ENCODE data around the gene MAP2K3. TPM values are rescaled to one million over a fixed set of nuclear protein-coding genes. Genes with fewer than 3 reads are reported as not detected.
"Not testable (repeated sequence)": the region's sequence is repeated elsewhere in the genome, so short reads cannot be mapped to it uniquely, and the experiment has no call there.

MAP2K3 gene
- total RNA-seq, 1 experiment from 2014 or later = 27.5 TPM

DNA sequence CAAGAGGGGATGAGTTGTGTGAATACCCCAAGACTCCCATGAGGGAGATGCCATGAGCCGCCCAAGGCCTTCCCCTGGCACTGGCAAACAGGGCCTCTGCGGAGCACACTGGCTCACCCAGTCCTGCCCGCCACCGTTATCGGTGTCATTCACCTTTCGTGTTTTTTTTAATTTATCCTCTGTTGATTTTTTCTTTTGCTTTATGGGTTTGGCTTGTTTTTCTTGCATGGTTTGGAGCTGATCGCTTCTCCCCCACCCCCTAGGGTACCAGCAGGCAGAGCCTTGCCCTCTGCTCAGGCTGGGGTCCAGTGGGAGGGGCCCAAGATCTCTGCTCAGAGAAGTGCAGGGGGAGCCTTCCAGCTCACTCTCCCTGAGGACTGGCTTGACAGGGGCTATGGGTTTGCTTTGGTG is 30.2 kb downstream of the MAP2K3 start:
- H3K36me3 ChIP-seq (replicated peaks; ENCODE audit: control insufficient read depth, insufficient read depth, low read length) = not testable (repeated sequence)

DNA sequence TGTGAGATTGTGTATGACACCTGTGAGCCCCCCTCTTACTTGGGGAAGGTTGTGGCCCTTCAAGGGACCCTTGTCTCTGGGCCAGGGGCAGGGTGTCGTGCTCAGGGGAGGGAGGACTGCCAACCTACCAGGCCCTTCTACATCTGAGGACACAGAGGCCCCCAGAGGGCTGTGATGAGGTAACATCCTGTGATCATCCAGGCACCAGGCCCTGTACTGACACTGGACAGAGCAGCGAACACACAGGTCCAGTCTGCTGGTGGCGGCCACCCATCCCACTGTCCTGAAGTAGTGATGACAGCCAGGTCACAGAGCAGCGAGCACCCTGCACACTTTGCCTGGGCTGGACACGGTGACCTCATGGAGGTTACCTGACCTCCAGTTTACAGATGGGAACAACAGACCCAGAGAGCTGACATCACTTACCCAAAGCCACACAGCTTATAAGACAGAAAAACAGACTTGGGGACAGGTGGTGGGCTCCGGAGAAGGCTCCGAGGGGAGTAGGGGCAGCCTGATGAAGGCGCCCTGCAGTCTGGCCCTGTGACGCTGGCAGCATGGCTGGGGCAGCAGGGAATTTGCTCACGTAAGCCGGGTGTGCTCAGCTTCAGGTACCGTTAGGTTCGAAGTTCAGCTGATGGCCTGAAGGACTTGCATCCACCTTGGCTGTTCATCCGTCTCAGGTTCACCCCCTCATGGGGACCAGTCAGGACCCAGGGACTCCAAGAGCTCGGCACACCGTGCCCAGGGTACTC is 30.9 kb downstream of the MAP2K3 start:
- not testable (repeated sequence) for H3K36me3 ChIP-seq (replicated peaks; ENCODE audit: control insufficient read depth, insufficient read depth, low read length); H3K4me3 ChIP-seq (ENCODE audit: insufficient read depth, low read depth, low read length); H3K27me3 ChIP-seq (ENCODE audit: control insufficient read depth, insufficient read depth, low read length); DNase-seq

More for the DNA sequence above, 30.2 kb downstream of the MAP2K3 start:
- DNase-seq; H3K4me3 ChIP-seq (ENCODE audit: insufficient read depth, low read depth, low read length); H3K27me3 ChIP-seq (ENCODE audit: control insufficient read depth, insufficient read depth, low read length): not testable (repeated sequence)

DNA sequence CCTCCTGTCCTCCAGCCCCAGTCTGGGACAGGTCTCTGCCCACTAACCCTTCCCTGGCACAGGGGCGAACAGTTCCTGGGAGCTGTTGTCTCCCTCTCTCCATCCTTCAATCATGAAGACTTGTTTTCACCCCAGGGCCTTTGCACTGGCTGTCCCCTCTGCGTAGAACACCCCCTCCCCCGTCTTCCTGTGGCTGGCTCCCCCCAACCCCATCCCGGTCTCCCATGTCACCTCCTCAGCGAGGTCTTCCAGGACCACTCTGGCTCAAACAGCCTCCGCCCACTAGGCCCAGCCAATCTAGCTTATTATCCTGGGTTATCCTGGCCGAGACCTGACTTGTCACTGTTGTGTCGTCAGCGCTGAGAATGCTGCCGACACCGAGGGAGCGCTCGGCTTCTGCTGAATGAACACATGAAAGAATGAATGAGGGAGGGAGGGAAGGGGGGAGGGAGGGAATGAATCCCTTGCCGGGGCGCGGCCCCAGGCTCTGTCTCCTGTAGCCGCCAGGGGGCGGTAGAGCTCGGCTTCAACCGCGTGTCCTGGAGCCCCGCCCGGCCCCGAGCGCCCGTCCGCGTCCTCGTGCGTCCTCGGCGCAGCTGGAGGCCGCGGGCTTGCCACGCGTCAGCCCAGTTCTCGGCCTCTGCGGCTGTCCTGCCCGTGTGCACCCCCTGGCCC is 31.8 kb downstream of the MAP2K3 start:
- DNase-seq; H3K27me3 ChIP-seq (ENCODE audit: control insufficient read depth, insufficient read depth, low read length); H3K36me3 ChIP-seq (replicated peaks; ENCODE audit: control insufficient read depth, insufficient read depth, low read length): not testable (repeated sequence)
- peak overlapping the region; percentile 23 for H3K4me3 ChIP-seq (ENCODE audit: insufficient read depth, low read depth, low read length)

GRCh38 chr17:21316887-21317500 is 32.5 kb downstream of the MAP2K3 start:
- peak; percentile 62 for DNase-seq
- H3K27me3 ChIP-seq (ENCODE audit: control insufficient read depth, insufficient read depth, low read length); H3K36me3 ChIP-seq (replicated peaks; ENCODE audit: control insufficient read depth, insufficient read depth, low read length): not testable (repeated sequence)
- H3K4me3 ChIP-seq (ENCODE audit: insufficient read depth, low read depth, low read length) = peak overlapping the region; percentile 23

GRCh38 chr17:21317821-21318220 is 33.3 kb downstream of the MAP2K3 start:
- H3K4me3 ChIP-seq (ENCODE audit: insufficient read depth, low read depth, low read length); H3K36me3 ChIP-seq (replicated peaks; ENCODE audit: control insufficient read depth, insufficient read depth, low read length); H3K27me3 ChIP-seq (ENCODE audit: control insufficient read depth, insufficient read depth, low read length): not testable (repeated sequence)
- DNase-seq = peak; percentile 59

DNA sequence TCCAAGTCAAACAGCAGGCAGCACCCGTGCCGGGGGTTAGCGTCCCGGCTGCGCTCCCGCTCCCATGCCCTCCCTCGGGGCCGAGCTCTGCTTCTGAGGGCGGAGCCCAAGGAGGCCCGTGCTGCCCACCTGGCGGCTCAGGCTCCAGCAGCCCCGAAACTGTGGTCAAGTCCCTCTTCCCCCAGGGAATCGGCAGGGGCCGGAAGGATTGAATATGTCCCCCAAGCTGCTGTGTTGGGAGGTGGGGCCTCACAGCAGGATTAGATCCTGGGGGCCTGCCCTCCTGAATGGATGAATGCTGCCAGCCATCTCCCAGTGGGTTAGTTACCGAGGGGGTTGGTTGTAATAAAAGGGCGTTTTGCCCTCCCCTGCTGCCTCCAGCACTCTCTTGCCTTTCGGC is 33.9 kb downstream of the MAP2K3 start:
- H3K27me3 ChIP-seq (ENCODE audit: control insufficient read depth, insufficient read depth, low read length) = peaks cover under 1% of the 10 kb centered on the region
- peak; percentile 79 for DNase-seq
- H3K36me3 ChIP-seq (replicated peaks; ENCODE audit: control insufficient read depth, insufficient read depth, low read length) = no peaks in the 10 kb centered on the region; the same call in 1 of the 2 replicates
- H3K4me3 ChIP-seq (ENCODE audit: insufficient read depth, low read depth, low read length) = no peak overlapping the region; the same call in 1 of the 2 replicates

- H3K4me3 ChIP-seq (ENCODE audit: insufficient read depth, low read depth, low read length); H3K36me3 ChIP-seq (replicated peaks; ENCODE audit: control insufficient read depth, insufficient read depth, low read length); H3K27me3 ChIP-seq (ENCODE audit: control insufficient read depth, insufficient read depth, low read length); DNase-seq: not testable (repeated sequence)
Measured at GRCh38 chr17:21318856-21319255, 34.3 kb downstream of the MAP2K3 start.

DNA sequence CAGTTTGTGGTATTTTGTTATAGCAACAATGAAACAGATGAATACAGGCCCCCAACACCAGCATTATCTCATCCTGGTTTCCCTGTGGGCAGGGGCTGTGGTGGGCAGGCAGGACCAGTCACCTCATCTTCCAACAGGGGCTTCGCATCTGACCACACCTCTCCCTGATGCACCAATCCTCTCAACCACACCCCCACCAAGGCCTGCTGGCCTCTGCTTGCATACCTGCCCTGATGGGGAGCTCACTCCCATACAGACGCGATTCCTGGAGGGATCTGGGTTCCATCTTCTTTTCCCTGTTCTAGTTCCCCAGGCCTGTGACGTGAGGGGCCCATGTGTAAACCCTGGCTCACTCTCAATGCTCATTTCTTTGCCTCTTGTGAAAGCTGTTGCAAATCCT is 34.7 kb downstream of the MAP2K3 start:
- not testable (repeated sequence) for DNase-seq; H3K27me3 ChIP-seq (ENCODE audit: control insufficient read depth, insufficient read depth, low read length); H3K4me3 ChIP-seq (ENCODE audit: insufficient read depth, low read depth, low read length); H3K36me3 ChIP-seq (replicated peaks; ENCODE audit: control insufficient read depth, insufficient read depth, low read length)

GRCh38 chr17:21319686-21320375 is 35.3 kb downstream of the MAP2K3 start:
- DNase-seq = not testable (repeated sequence)

GRCh38 chr17:21320430-21320829 is 35.9 kb downstream of the MAP2K3 start:
- not testable (repeated sequence) for H3K4me3 ChIP-seq (ENCODE audit: insufficient read depth, low read depth, low read length); H3K36me3 ChIP-seq (replicated peaks; ENCODE audit: control insufficient read depth, insufficient read depth, low read length); H3K27me3 ChIP-seq (ENCODE audit: control insufficient read depth, insufficient read depth, low read length); DNase-seq

More at GRCh38 chr17:21319686-21320375, 35.3 kb downstream of the MAP2K3 start:
- not testable (repeated sequence) for H3K36me3 ChIP-seq (replicated peaks; ENCODE audit: control insufficient read depth, insufficient read depth, low read length); H3K27me3 ChIP-seq (ENCODE audit: control insufficient read depth, insufficient read depth, low read length); H3K4me3 ChIP-seq (ENCODE audit: insufficient read depth, low read depth, low read length)

DNA sequence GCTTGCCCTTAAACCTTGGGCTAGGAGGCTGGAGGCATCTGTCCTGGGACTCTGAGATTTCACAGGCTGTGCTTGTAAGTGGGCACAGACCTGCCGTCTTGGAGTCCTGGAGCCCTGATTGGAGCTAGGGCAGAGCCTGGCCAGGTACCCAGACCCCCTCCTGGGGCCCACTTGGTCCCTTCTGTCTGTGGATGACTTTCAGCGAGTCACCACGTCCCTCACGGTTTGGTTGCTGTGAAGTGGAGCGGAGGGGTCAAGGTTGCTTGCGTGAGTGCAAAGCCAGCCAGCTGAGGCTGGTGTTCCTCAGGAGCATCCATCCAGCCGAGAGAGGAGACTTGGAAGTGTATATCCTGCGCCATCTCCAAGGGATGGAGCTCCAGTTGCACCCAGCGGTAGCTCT is 36.5 kb downstream of the MAP2K3 start:
- not testable (repeated sequence) for H3K4me3 ChIP-seq (ENCODE audit: insufficient read depth, low read depth, low read length); DNase-seq; H3K27me3 ChIP-seq (ENCODE audit: control insufficient read depth, insufficient read depth, low read length); H3K36me3 ChIP-seq (replicated peaks; ENCODE audit: control insufficient read depth, insufficient read depth, low read length)

DNA sequence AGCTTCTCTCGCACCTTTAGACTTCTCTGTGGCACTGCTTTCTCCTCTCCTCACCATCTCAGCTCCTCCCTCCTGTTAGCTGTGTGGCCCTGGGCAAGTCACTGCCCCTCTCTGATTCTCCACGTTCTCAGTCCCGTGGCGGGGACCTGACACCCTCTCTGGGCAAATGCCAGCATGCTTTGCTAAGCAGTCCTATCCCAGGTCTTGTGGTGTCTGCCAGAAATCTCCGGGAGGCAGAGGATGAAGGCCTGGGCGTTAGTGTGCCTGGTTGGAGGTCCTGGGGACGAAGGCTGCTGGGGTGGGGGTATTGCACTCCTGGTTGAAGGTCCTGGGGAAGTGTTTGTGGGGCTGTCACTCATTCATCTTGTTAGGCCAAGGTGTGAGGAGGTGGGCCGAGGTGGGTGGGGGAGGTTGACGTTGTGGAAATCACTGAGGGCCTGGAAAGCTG is 37.3 kb downstream of the MAP2K3 start:
- not testable (repeated sequence) for H3K4me3 ChIP-seq (ENCODE audit: insufficient read depth, low read depth, low read length); H3K27me3 ChIP-seq (ENCODE audit: control insufficient read depth, insufficient read depth, low read length); DNase-seq; H3K36me3 ChIP-seq (replicated peaks; ENCODE audit: control insufficient read depth, insufficient read depth, low read length)

- DNase-seq; H3K36me3 ChIP-seq (replicated peaks; ENCODE audit: control insufficient read depth, insufficient read depth, low read length); H3K27me3 ChIP-seq (ENCODE audit: control insufficient read depth, insufficient read depth, low read length): not testable (repeated sequence)
- H3K4me3 ChIP-seq (ENCODE audit: insufficient read depth, low read depth, low read length) = peak overlapping the region; percentile 57
Measured at GRCh38 chr17:21323257-21324111, 39.0 kb downstream of the MAP2K3 start.

- not testable (repeated sequence) for H3K4me3 ChIP-seq (ENCODE audit: insufficient read depth, low read depth, low read length); H3K27me3 ChIP-seq (ENCODE audit: control insufficient read depth, insufficient read depth, low read length)
Measured at GRCh38 chr17:21324741-21325140, 40.2 kb downstream of the MAP2K3 start.

More at GRCh38 chr17:21324741-21325140, 40.2 kb downstream of the MAP2K3 start:
- not testable (repeated sequence) for H3K36me3 ChIP-seq (replicated peaks; ENCODE audit: control insufficient read depth, insufficient read depth, low read length); DNase-seq
